BE2C (cell line): ENCODE data around the gene PHKB.

Experiments
- DNase-seq: peaks from one replicate; pipeline ENCODE4 v3.0.0-alpha.2; 2020
- H3K27me3 ChIP-seq: fragments of 250-450 bp; sonication (Bioruptor Pico); 2 replicates; pipeline ENCODE4 v1.5.1; 2020; ENCODE audit warnings: mild to moderate bottlenecking
- H3K36me3 ChIP-seq: fragments of 250-450 bp; sonication (Bioruptor Pico); 2 replicates; pipeline ENCODE4 v1.5.1; 2020; ENCODE audit warnings: mild to moderate bottlenecking
- H3K4me1 ChIP-seq: fragments of 250-450 bp; sonication (Bioruptor Pico); 2 replicates; pipeline ENCODE4 v1.5.1; 2020
- H3K4me3 ChIP-seq: 2 replicates; pipeline ENCODE4 v1.5.1; 2011; ENCODE audit warnings: low read depth, low read length
- H3K9me3 ChIP-seq: fragments of 250-450 bp; sonication (Bioruptor Pico); 2 replicates; pipeline ENCODE4 v1.5.1; 2020
- CTCF ChIP-seq: IDR thresholded peaks from 2 replicates; pipeline ENCODE4 v1.5.1; 2012; ENCODE audit warnings: mild to moderate bottlenecking, low read depth, low read length

Gene PHKB

GRCh38 chr16:47715442-47716083 lies 254.4 kb downstream of the PHKB start:
- Histone ChIP-seq H3K36me3 (no peaks in the 10 kb centered on the region), H3K27me3 (no peaks in the 10 kb centered on the region), H3K4me3 (no peak overlapping the region), H3K4me1 (no peaks in the 10 kb centered on the region), H3K9me3 (no peaks in the 10 kb centered on the region)
- DNase-seq: no peak
- TF ChIP-seq CTCF: no peak

- H3K4me3 ChIP-seq: no peak overlapping the region
- no peak for DNase-seq
- no peaks in the 10 kb centered on the region for H3K36me3 ChIP-seq
- H3K9me3 ChIP-seq: no peaks in the 10 kb centered on the region
- H3K27me3 ChIP-seq: no peaks in the 10 kb centered on the region
- H3K4me1 ChIP-seq: no peaks in the 10 kb centered on the region
- no peak for TF ChIP-seq CTCF
These were observed 255.4 kb downstream of the PHKB start for GRCh38 chr16:47716571-47716970.

- DNase-seq: no peak
- H3K9me3 ChIP-seq: no peaks in the 10 kb centered on the region
- TF ChIP-seq CTCF: no peak
- H3K4me3 ChIP-seq: no peak overlapping the region
- no peaks in the 10 kb centered on the region for H3K36me3 ChIP-seq
- H3K4me1 ChIP-seq: no peaks in the 10 kb centered on the region
- no peaks in the 10 kb centered on the region for H3K27me3 ChIP-seq
These were observed 258.6 kb downstream of the PHKB start for GRCh38 chr16:47719713-47720112.

- Histone ChIP-seq H3K4me1 (no peaks in the 10 kb centered on the region), H3K9me3 (no peaks in the 10 kb centered on the region), H3K27me3 (no peaks in the 10 kb centered on the region), H3K36me3 (no peaks in the 10 kb centered on the region), H3K4me3 (no peak overlapping the region)
- TF ChIP-seq CTCF: no peak
- DNase-seq: no peak
These were observed 260.0 kb downstream of the PHKB start for GRCh38 chr16:47721006-47721637.

- H3K9me3 ChIP-seq: no peaks in the 10 kb centered on the region
- H3K4me1 ChIP-seq: no peaks in the 10 kb centered on the region
- no peaks in the 10 kb centered on the region for H3K27me3 ChIP-seq
- no peak overlapping the region for H3K4me3 ChIP-seq
- DNase-seq: no peak
- no peak for TF ChIP-seq CTCF
- H3K36me3 ChIP-seq: no peaks in the 10 kb centered on the region
These were observed 260.9 kb downstream of the PHKB start for GRCh38 chr16:47722046-47722445.

GRCh38 chr16:47724115-47724785 lies 263.1 kb downstream of the PHKB start:
- no peaks in the 10 kb centered on the region for H3K36me3 ChIP-seq
- H3K27me3 ChIP-seq: no peaks in the 10 kb centered on the region
- no peaks in the 10 kb centered on the region for H3K9me3 ChIP-seq
- DNase-seq: no peak
- TF ChIP-seq CTCF: no peak
- no peak overlapping the region for H3K4me3 ChIP-seq
- H3K4me1 ChIP-seq: no peaks in the 10 kb centered on the region
